HTERT RPE-1 (cell line): ENCODE measurements around the gene MAEA.

Source experiments
- in situ Hi-C: fragments of 300-500 bp; cut with MboI; formaldehyde crosslinking; loops from 4 replicates; pipeline ENCODE4 v1.14.3; 2020; ENCODE audit warnings: low sequenced_read_pairs

Gene MAEA

GRCh38 chr4:1376841-1377605, 87.3 kb downstream of the MAEA start:
- in situ Hi-C loops, result no loop called here

- in situ Hi-C loops, result no loop called here
Measured at GRCh38 chr4:1377606-1378261, 88.0 kb downstream of the MAEA start.

GRCh38 chr4:1378559-1379231, 89.0 kb downstream of the MAEA start:
- in situ Hi-C loops, result no loop called here

- in situ Hi-C loops, result no loop called here
Measured at GRCh38 chr4:1379351-1379781, 89.7 kb downstream of the MAEA start.

- in situ Hi-C loops, result no loop called here
Measured at GRCh38 chr4:1379801-1380331, 90.2 kb downstream of the MAEA start.

- in situ Hi-C loops, result no loop called here
Measured at GRCh38 chr4:1380368-1381151, 90.9 kb downstream of the MAEA start.

- in situ Hi-C loops, result no loop called here
Measured at GRCh38 chr4:1381181-1381621, 91.5 kb downstream of the MAEA start.

GRCh38 chr4:1381944-1382541, 92.4 kb downstream of the MAEA start:
- in situ Hi-C loops, result no loop called here

- in situ Hi-C loops, result no loop called here
Measured at GRCh38 chr4:1382776-1383727, 93.4 kb downstream of the MAEA start.

GRCh38 chr4:1383728-1384591, 94.3 kb downstream of the MAEA start:
- in situ Hi-C loops, result no loop called here

- in situ Hi-C loops, result no loop called here
Measured at GRCh38 chr4:1384675-1385372, 95.1 kb downstream of the MAEA start.

GRCh38 chr4:1385373-1386340, 96.0 kb downstream of the MAEA start:
- in situ Hi-C loops, result no loop called here
